ENCODE results near the gene PDSS2. TPM values are rescaled to one million over a fixed set of nuclear protein-coding genes. Genes with fewer than 3 reads are reported as not detected.
"Not testable (repeated sequence)": the region's sequence is repeated elsewhere in the genome, so short reads cannot be mapped to it uniquely, and the experiment has no call there.

PDSS2 gene
- total RNA-seq, 2 experiments from 2014 or later: 11.5 to 11.8 TPM

- CTCF ChIA-PET: no interaction called here
- H3K27me3 Mint-ChIP-seq: no peaks in the 10 kb centered on the region
- POLR2A ChIA-PET: no interaction called here
- no peaks in the 10 kb centered on the region for H3K36me3 Mint-ChIP-seq (ENCODE audit: low read depth)
- H3K9me3 Mint-ChIP-seq: no peaks in the 10 kb centered on the region
- no peak overlapping the region for H3K27ac Mint-ChIP-seq
- no peak for DNase-seq
- no peak overlapping the region for H3K4me3 Mint-ChIP-seq
- no peaks in the 10 kb centered on the region for H3K4me1 Mint-ChIP-seq
These were observed 244.0 kb downstream of the PDSS2 start for GRCh38 chr6:107215334-107215733.

GRCh38 chr6:107214655-107215054 is 244.7 kb downstream of the PDSS2 start:
- ChIA-PET CTCF (no interaction called here), POLR2A (no interaction called here)

GRCh38 chr6:107209406-107210305 is 249.7 kb downstream of the PDSS2 start:
- CTCF ChIA-PET: interaction anchor here (1.4 kb wide), 1 partner anchor 11 kb away, joined by 3 read pairs; no protein-coding TSS in a partner anchor
- Mint-ChIP-seq H3K36me3 (ENCODE audit: low read depth) (peaks cover 2% of the 10 kb centered on the region), H3K4me1 (no peaks in the 10 kb centered on the region), H3K9me3 (no peaks in the 10 kb centered on the region), H3K27ac (no peak overlapping the region), H3K27me3 (no peaks in the 10 kb centered on the region), H3K4me3 (no peak overlapping the region)
- POLR2A ChIA-PET: no interaction called here
- no peak for DNase-seq

More at GRCh38 chr6:107214655-107215054, 244.7 kb downstream of the PDSS2 start:
- no peak for DNase-seq
- no peaks in the 10 kb centered on the region for H3K4me1 Mint-ChIP-seq
- no peak overlapping the region for H3K4me3 Mint-ChIP-seq
- H3K9me3 Mint-ChIP-seq: no peaks in the 10 kb centered on the region
- peaks cover 2% of the 10 kb centered on the region for H3K36me3 Mint-ChIP-seq (ENCODE audit: low read depth)
- no peaks in the 10 kb centered on the region for H3K27me3 Mint-ChIP-seq
- no peak overlapping the region for H3K27ac Mint-ChIP-seq

GRCh38 chr6:107207251-107207873 is 252.0 kb downstream of the PDSS2 start:
- Mint-ChIP-seq H3K4me3 (no peak overlapping the region), H3K27me3 (no peaks in the 10 kb centered on the region), H3K9me3 (no peaks in the 10 kb centered on the region), H3K27ac (no peak overlapping the region), H3K4me1 (no peaks in the 10 kb centered on the region), H3K36me3 (ENCODE audit: low read depth) (peaks cover 2% of the 10 kb centered on the region)
- CTCF ChIA-PET: interaction anchor here (1.7 kb wide), 1 partner anchor 210 kb away, joined by 4 read pairs; no protein-coding TSS in a partner anchor
- DNase-seq: no peak
- POLR2A ChIA-PET: no interaction called here

GRCh38 chr6:107205058-107205998 is 254.0 kb downstream of the PDSS2 start:
- H3K4me3 Mint-ChIP-seq: no peak overlapping the region
- no peak for DNase-seq
- H3K27ac Mint-ChIP-seq: no peak overlapping the region
- peaks cover 2% of the 10 kb centered on the region for H3K36me3 Mint-ChIP-seq (ENCODE audit: low read depth)
- no peaks in the 10 kb centered on the region for H3K9me3 Mint-ChIP-seq
- ChIA-PET POLR2A (no interaction called here), CTCF (no interaction called here)
- H3K27me3 Mint-ChIP-seq: no peaks in the 10 kb centered on the region
- H3K4me1 Mint-ChIP-seq: no peaks in the 10 kb centered on the region

GRCh38 chr6:107202876-107203468 is 256.4 kb downstream of the PDSS2 start:
- no peak for DNase-seq
- H3K27me3 Mint-ChIP-seq: no peaks in the 10 kb centered on the region
- H3K4me1 Mint-ChIP-seq: no peaks in the 10 kb centered on the region
- H3K36me3 Mint-ChIP-seq (ENCODE audit: low read depth): no peaks in the 10 kb centered on the region
- ChIA-PET POLR2A (no interaction called here), CTCF (no interaction called here)
- no peak overlapping the region for H3K4me3 Mint-ChIP-seq
- H3K27ac Mint-ChIP-seq: no peak overlapping the region
- H3K9me3 Mint-ChIP-seq: no peaks in the 10 kb centered on the region

GRCh38 chr6:107198631-107199416 is 260.5 kb downstream of the PDSS2 start:
- no peak for DNase-seq
- POLR2A ChIA-PET: no interaction called here
- no peaks in the 10 kb centered on the region for H3K36me3 Mint-ChIP-seq (ENCODE audit: low read depth)
- H3K4me1 Mint-ChIP-seq: no peaks in the 10 kb centered on the region
- H3K27ac Mint-ChIP-seq: no peak overlapping the region
- no peaks in the 10 kb centered on the region for H3K9me3 Mint-ChIP-seq
- no peaks in the 10 kb centered on the region for H3K27me3 Mint-ChIP-seq
- CTCF ChIA-PET: interaction anchor here (0.6 to 1.2 kb wide), 2 partner anchors 12 to 23 kb away, joined by 3 read pairs; no protein-coding TSS in a partner anchor
- H3K4me3 Mint-ChIP-seq: no peak overlapping the region

GRCh38 chr6:107196152-107196551 is 263.2 kb downstream of the PDSS2 start:
- no peak for DNase-seq
- H3K27me3 Mint-ChIP-seq: no peaks in the 10 kb centered on the region
- H3K4me1 Mint-ChIP-seq: no peaks in the 10 kb centered on the region
- H3K36me3 Mint-ChIP-seq (ENCODE audit: low read depth): no peaks in the 10 kb centered on the region
- H3K27ac Mint-ChIP-seq: no peak overlapping the region
- H3K9me3 Mint-ChIP-seq: no peaks in the 10 kb centered on the region
- POLR2A ChIA-PET: no interaction called here
- no peak overlapping the region for H3K4me3 Mint-ChIP-seq
- CTCF ChIA-PET: no interaction called here

- H3K27ac Mint-ChIP-seq; DNase-seq; POLR2A ChIA-PET; H3K4me3 Mint-ChIP-seq; H3K27me3 Mint-ChIP-seq; CTCF ChIA-PET; H3K4me1 Mint-ChIP-seq; H3K36me3 Mint-ChIP-seq (ENCODE audit: low read depth); H3K9me3 Mint-ChIP-seq: not testable (repeated sequence)
These were observed 264.6 kb downstream of the PDSS2 start for GRCh38 chr6:107194723-107195122.

- Mint-ChIP-seq H3K4me1 (no peaks in the 10 kb centered on the region), H3K27ac (no peak overlapping the region), H3K36me3 (ENCODE audit: low read depth) (no peaks in the 10 kb centered on the region), H3K4me3 (no peak overlapping the region), H3K27me3 (no peaks in the 10 kb centered on the region), H3K9me3 (no peaks in the 10 kb centered on the region)
- CTCF ChIA-PET: no interaction called here
- DNase-seq: no peak
- POLR2A ChIA-PET: no interaction called here
These were observed 266.5 kb downstream of the PDSS2 start for GRCh38 chr6:107192830-107193229.

- Mint-ChIP-seq H3K36me3 (ENCODE audit: low read depth) (no peaks in the 10 kb centered on the region), H3K9me3 (no peaks in the 10 kb centered on the region), H3K4me1 (no peaks in the 10 kb centered on the region), H3K4me3 (no peak overlapping the region), H3K27me3 (no peaks in the 10 kb centered on the region), H3K27ac (no peak overlapping the region)
- CTCF ChIA-PET: no interaction called here
- no peak for DNase-seq
- POLR2A ChIA-PET: no interaction called here
These were observed 271.7 kb downstream of the PDSS2 start for GRCh38 chr6:107187630-107188029.

GRCh38 chr6:107186047-107186446 is 273.3 kb downstream of the PDSS2 start:
- Mint-ChIP-seq H3K36me3 (ENCODE audit: low read depth) (no peaks in the 10 kb centered on the region), H3K27me3 (no peaks in the 10 kb centered on the region), H3K4me1 (no peaks in the 10 kb centered on the region), H3K9me3 (no peaks in the 10 kb centered on the region), H3K4me3 (no peak overlapping the region), H3K27ac (no peak overlapping the region)
- ChIA-PET CTCF (no interaction called here), POLR2A (no interaction called here)
- no peak for DNase-seq

Measured in activated CD4-positive, alpha-beta memory T cell treated with anti-CD3 and anti-CD28 coated beads, Interleukin-2, amount 10 ng/mL, durations not matched to agents 7 days and 5 days (primary cell).